DMS53 (cell line): ENCODE results near the gene KCNMB4.
A peak's percentile ranks its signal among the peaks of the same experiment; 100 is the strongest.

Experiments used
- DNase-seq: peaks from one replicate; lab custom pipeline; 2025; lab: John Stamatoyannopoulos, UW

The KCNMB4 gene

GRCh38 chr12:70365648-70366518 lies at the start of gene KCNMB4:
Gene KCNMB4, plus strand, starts transcription at chr12:70366290. Its CDS starts 445 bp downstream, at chr12:70366735.
- peak; percentile 82 for DNase-seq

- no peak for DNase-seq
Measured at GRCh38 chr12:70317781-70318180, 48.3 kb upstream of the KCNMB4 start.

- DNase-seq = no peak
Measured at GRCh38 chr12:70319605-70320004, 46.5 kb upstream of the KCNMB4 start.

- DNase-seq = no peak
Measured at GRCh38 chr12:70321191-70321590, 44.9 kb upstream of the KCNMB4 start.

- DNase-seq = no peak
Measured at GRCh38 chr12:70327541-70327940, 38.5 kb upstream of the KCNMB4 start.

- DNase-seq = no peak
Measured at GRCh38 chr12:70329728-70330127, 36.4 kb upstream of the KCNMB4 start.

- DNase-seq = no peak
Measured at GRCh38 chr12:70330158-70330557, 35.9 kb upstream of the KCNMB4 start.

GRCh38 chr12:70332236-70332635 lies 33.9 kb upstream of the KCNMB4 start:
- DNase-seq = peak; percentile 34

GRCh38 chr12:70334742-70335141 lies 31.3 kb upstream of the KCNMB4 start:
- DNase-seq = no peak

- no peak for DNase-seq
Measured at GRCh38 chr12:70338531-70338930, 27.6 kb upstream of the KCNMB4 start.

- no peak for DNase-seq
Measured at GRCh38 chr12:70351076-70351475, 15.0 kb upstream of the KCNMB4 start.

GRCh38 chr12:70353780-70354660 lies 12.1 kb upstream of the KCNMB4 start:
- DNase-seq = no peak

- no peak for DNase-seq
Measured at GRCh38 chr12:70354787-70355186, 11.3 kb upstream of the KCNMB4 start.

- no peak for DNase-seq
Measured at GRCh38 chr12:70355972-70356371, 10.1 kb upstream of the KCNMB4 start.

GRCh38 chr12:70359458-70360197 lies 6.5 kb upstream of the KCNMB4 start:
- DNase-seq = no peak

GRCh38 chr12:70360218-70360617 lies 5.9 kb upstream of the KCNMB4 start:
- DNase-seq = no peak

GRCh38 chr12:70364695-70365397 lies 1.2 kb upstream of the KCNMB4 start:
- DNase-seq = peak; percentile 48

- no peak for DNase-seq
Measured at GRCh38 chr12:70365398-70365647, 767 bp upstream of the KCNMB4 start.

GRCh38 chr12:70366581-70367257 lies 629 bp downstream of the KCNMB4 start:
- DNase-seq = peak; percentile 85

GRCh38 chr12:70367258-70368141 lies 1.4 kb downstream of the KCNMB4 start:
- DNase-seq = no peak
